ENCODE results near the gene IGSF5.

DNA sequence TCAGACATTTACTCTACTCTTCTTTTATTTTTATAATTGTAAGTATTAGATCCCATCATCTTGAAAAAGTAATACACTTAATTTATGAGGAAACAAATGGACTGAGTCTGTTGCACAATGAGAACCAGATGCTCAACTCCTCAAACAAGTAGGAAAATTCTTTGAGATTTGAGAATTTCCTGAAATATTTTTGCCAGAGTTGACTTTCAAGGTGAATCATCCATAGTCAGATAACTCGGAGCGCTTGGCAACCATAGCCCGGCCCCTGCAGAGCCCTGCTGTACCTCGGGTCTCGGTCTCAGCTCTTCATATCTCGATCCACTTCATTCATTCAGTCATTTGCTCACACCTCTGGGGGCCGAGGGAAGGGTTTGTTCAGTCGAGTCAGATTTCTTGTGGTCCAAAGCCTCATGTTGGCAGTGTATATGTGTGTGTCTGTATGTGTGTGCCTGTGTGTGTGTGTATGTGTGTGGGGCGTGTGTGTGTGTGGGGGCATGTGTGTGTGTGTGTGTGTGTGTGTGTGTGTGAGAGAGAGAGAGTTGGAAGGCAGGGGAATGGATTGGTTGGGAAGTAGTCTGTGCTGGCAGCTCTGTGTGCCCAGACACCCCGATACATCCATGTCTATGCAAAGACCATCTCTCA lies 104.2 kb downstream of the IGSF5 start:
- TF ChIP-seq CTCF (IDR thresholded peaks at IDR 0.05; ENCODE audit: low read depth, low read length, missing input control) (no peak), TAF1 (conservative IDR thresholded peaks at IDR 0.05) (no peak), HNF4G (IDR thresholded peaks at IDR 0.05) (no peak), MAX (IDR thresholded peaks at IDR 0.05) (no peak), YY1 (IDR thresholded peaks at IDR 0.05) (no peak), GABPA (IDR thresholded peaks at IDR 0.05 in 1 of 2, conservative IDR thresholded peaks at IDR 0.05 in 1 of 2) (no peak), RXRA (IDR thresholded peaks at IDR 0.05) (no peak), RAD21 (IDR thresholded peaks at IDR 0.05) (no peak), FOXA1 (IDR thresholded peaks at IDR 0.05) (no peak), ATF3 (IDR thresholded peaks at IDR 0.05) (no peak), ZBTB33 (IDR thresholded peaks at IDR 0.05) (no peak), SP1 (IDR thresholded peaks at IDR 0.05) (no peak), FOXA2 (IDR thresholded peaks at IDR 0.05) (no peak)
- TF ChIP-seq, protein P1, sequence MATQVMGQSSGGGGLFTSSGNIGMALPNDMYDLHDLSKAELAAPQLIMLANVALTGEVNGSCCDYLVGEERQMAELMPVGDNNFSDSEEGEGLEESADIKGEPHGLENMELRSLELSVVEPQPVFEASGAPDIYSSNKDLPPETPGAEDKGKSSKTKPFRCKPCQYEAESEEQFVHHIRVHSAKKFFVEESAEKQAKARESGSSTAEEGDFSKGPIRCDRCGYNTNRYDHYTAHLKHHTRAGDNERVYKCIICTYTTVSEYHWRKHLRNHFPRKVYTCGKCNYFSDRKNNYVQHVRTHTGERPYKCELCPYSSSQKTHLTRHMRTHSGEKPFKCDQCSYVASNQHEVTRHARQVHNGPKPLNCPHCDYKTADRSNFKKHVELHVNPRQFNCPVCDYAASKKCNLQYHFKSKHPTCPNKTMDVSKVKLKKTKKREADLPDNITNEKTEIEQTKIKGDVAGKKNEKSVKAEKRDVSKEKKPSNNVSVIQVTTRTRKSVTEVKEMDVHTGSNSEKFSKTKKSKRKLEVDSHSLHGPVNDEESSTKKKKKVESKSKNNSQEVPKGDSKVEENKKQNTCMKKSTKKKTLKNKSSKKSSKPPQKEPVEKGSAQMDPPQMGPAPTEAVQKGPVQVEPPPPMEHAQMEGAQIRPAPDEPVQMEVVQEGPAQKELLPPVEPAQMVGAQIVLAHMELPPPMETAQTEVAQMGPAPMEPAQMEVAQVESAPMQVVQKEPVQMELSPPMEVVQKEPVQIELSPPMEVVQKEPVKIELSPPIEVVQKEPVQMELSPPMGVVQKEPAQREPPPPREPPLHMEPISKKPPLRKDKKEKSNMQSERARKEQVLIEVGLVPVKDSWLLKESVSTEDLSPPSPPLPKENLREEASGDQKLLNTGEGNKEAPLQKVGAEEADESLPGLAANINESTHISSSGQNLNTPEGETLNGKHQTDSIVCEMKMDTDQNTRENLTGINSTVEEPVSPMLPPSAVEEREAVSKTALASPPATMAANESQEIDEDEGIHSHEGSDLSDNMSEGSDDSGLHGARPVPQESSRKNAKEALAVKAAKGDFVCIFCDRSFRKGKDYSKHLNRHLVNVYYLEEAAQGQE (IDR thresholded peaks at IDR 0.05): no peak
